ENCODE measurements around the gene ADAMTS12.

The ADAMTS12 gene

DNA sequence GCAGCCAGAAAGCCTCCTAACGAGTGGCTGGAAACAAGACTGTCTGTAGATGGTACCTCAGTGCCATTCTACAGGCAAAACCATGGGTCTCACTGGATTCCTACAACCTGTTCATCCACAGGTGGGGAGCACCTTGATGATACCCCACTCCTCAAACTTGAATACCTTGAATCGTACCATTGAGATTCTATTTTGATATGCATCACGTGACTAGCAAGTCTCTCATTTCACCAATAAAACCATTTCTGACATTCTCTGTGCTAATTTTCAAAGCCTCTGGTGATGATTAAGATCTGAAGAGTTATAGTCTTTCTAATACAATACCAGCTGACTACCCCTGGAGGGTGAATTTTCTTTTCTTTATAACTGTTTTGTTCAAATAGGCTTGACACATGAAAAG lies 188.9 kb downstream of the ADAMTS12 start:
- Histone ChIP-seq H3K4me3 (ENCODE audit: low read length in 2 of 2) (no peak overlapping the region), H3K27ac (replicated peaks; ENCODE audit: low read length) (no peak overlapping the region), H4K91ac (ENCODE audit: low read depth, low read length, poor library complexity) (no peak overlapping the region), H2AFZ (ENCODE audit: low read length) (no peak overlapping the region), H2BK15ac (ENCODE audit: low read length) (no peak overlapping the region), H3K9ac (ENCODE audit: low read depth, low read length, poor library complexity) (no peak overlapping the region), H2AK5ac (ENCODE audit: low read depth, low read length) (no peak overlapping the region), H3K23ac (ENCODE audit: low read depth, low read length, poor library complexity) (no peak overlapping the region), H3K4ac (ENCODE audit: low read length) (no peak overlapping the region), H3K36me3 (replicated peaks in 1 of 2; ENCODE audit: control insufficient read depth in 2 of 2, insufficient read depth in 2 of 2, low read length in 2 of 2) (no peaks in the 10 kb centered on the region), H3K14ac (ENCODE audit: low read length) (no peak overlapping the region), H3K9me3 (replicated peaks in 1 of 2; ENCODE audit: control insufficient read depth in 2 of 2, insufficient read depth in 1 of 2, low read depth in 1 of 2, low read length in 2 of 2) (peaks cover 0 to 2% of the 10 kb centered on the region in 2 donors), H2BK12ac (ENCODE audit: low read length) (no peak overlapping the region), H2BK5ac (ENCODE audit: low read length) (no peak overlapping the region), H4K8ac (ENCODE audit: low read depth, low read length) (no peak overlapping the region), H3K79me1 (ENCODE audit: low read depth, low read length) (no peaks in the 10 kb centered on the region), H3K4me2 (ENCODE audit: insufficient read depth, low read length, poor library complexity, severe bottlenecking) (no peak overlapping the region), H3K27me3 (ENCODE audit: control insufficient read depth in 3 of 3, insufficient read depth in 3 of 3, low read depth in 1 of 3, low read length in 3 of 3) (no peaks in the 10 kb centered on the region), H3K18ac (ENCODE audit: low read length) (no peak overlapping the region), H2BK120ac (ENCODE audit: low read depth, low read length) (no peak overlapping the region), H3K4me1 (ENCODE audit: control insufficient read depth in 2 of 2, insufficient read depth in 1 of 2, low read depth in 1 of 2, low read length in 2 of 2) (peaks cover 0 to under 1% of the 10 kb centered on the region in 2 donors)
- no CpG with 5 or more reads among the region's 3 CpGs for WGBS, 2 donors (ENCODE audit: extremely low coverage in 2 of 2, insufficient read length in 2 of 2, insufficient replicate concordance in 1 of 2)
- DNase-seq (ENCODE audit: low spot score), result no peak

DNA sequence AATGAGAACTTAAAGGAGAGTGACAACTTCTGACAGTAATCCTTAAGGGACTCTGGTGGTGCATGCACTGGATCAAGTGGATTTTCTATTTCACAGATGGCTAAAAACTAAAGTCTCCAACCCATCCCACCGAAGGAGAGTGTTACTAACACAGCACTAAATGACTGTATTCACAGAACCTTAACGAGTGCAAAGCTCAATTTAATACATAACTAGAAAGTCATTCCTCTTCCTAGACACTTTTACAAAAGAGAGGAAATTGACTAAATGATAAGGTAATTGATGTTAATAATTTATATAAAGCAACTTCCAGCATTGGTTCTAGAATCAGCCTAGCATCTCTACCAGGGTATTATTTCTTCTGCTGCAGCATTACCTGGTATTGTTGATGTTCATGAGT lies 189.8 kb downstream of the ADAMTS12 start:
- no peak for DNase-seq (ENCODE audit: low spot score)

DNA sequence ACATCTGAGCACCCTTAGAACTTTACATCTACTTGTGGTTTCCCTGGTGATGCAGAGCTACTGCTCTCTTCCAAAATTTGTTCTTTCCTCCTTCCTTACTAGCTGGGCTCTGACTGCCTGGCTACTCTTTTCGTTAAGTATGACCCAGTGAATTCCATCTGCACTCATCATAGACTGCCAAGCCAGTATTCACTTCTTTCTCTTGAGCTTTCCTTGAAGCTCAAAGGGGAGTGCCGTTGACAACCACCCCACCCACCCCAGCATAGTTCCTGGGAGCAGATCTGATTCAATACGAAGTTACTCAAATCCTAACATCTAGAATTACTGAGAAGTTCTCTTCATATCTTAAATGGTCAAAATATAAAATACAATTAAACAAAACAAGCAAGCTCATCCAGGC lies 190.5 kb downstream of the ADAMTS12 start:
- WGBS, 2 donors (ENCODE audit: extremely low coverage in 2 of 2, insufficient read length in 2 of 2, insufficient replicate concordance in 1 of 2), result no CpG with 5 or more reads among the region's 3 CpGs

More for the DNA sequence above, 189.8 kb downstream of the ADAMTS12 start:
- Histone ChIP-seq H2BK15ac (ENCODE audit: low read length) (no peak overlapping the region), H2AK5ac (ENCODE audit: low read depth, low read length) (no peak overlapping the region), H3K4me1 (ENCODE audit: control insufficient read depth in 2 of 2, insufficient read depth in 1 of 2, low read depth in 1 of 2, low read length in 2 of 2) (peaks cover 0 to 2% of the 10 kb centered on the region in 2 donors), H4K91ac (ENCODE audit: low read depth, low read length, poor library complexity) (no peak overlapping the region), H3K79me1 (ENCODE audit: low read depth, low read length) (no peaks in the 10 kb centered on the region), H3K18ac (ENCODE audit: low read length) (no peak overlapping the region), H3K9me3 (replicated peaks in 1 of 2; ENCODE audit: control insufficient read depth in 2 of 2, insufficient read depth in 1 of 2, low read depth in 1 of 2, low read length in 2 of 2) (peaks cover 0 to 2% of the 10 kb centered on the region in 2 donors), H3K4me2 (ENCODE audit: insufficient read depth, low read length, poor library complexity, severe bottlenecking) (no peak overlapping the region), H4K8ac (ENCODE audit: low read depth, low read length) (no peak overlapping the region), H3K14ac (ENCODE audit: low read length) (no peak overlapping the region), H2BK120ac (ENCODE audit: low read depth, low read length) (no peak overlapping the region), H3K9ac (ENCODE audit: low read depth, low read length, poor library complexity) (no peak overlapping the region), H2AFZ (ENCODE audit: low read length) (no peak overlapping the region), H3K36me3 (replicated peaks in 1 of 2; ENCODE audit: control insufficient read depth in 2 of 2, insufficient read depth in 2 of 2, low read length in 2 of 2) (no peaks in the 10 kb centered on the region), H3K23ac (ENCODE audit: low read depth, low read length, poor library complexity) (no peak overlapping the region), H3K27ac (replicated peaks; ENCODE audit: low read length) (no peak overlapping the region), H2BK5ac (ENCODE audit: low read length) (no peak overlapping the region), H3K4me3 (ENCODE audit: low read length in 2 of 2) (no peak overlapping the region), H3K4ac (ENCODE audit: low read length) (no peak overlapping the region), H3K27me3 (ENCODE audit: control insufficient read depth in 3 of 3, insufficient read depth in 3 of 3, low read depth in 1 of 3, low read length in 3 of 3) (no peaks in the 10 kb centered on the region), H2BK12ac (ENCODE audit: low read length) (no peak overlapping the region)
- no CpG with 5 or more reads among the region's 2 CpGs for WGBS, 2 donors (ENCODE audit: extremely low coverage in 2 of 2, insufficient read length in 2 of 2, insufficient replicate concordance in 1 of 2)

DNA sequence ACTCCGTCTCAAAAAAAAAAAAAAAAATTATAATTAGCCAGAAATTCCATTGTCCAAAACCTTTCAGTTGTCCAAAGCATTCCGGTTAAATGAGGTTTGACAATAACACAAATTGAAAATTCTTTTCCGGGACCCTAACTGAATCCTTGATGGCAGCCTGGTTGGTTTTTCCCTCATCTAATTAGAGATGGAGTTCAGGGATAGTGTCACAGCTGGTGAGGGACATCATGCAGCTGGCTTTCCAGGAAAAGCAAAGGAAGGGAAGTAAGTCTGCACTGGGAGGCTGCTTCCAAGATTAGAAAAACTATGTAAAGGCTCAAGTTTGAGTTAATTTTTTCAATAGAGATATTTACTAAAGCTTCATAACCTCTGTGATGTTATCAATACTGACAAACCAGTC lies 195.4 kb downstream of the ADAMTS12 start:
- Histone ChIP-seq H3K4me1 (ENCODE audit: control insufficient read depth in 2 of 2, insufficient read depth in 1 of 2, low read depth in 1 of 2, low read length in 2 of 2) (peaks cover 0 to 2% of the 10 kb centered on the region in 2 donors), H3K4ac (ENCODE audit: low read length) (no peak overlapping the region), H3K23ac (ENCODE audit: low read depth, low read length, poor library complexity) (no peak overlapping the region), H3K18ac (ENCODE audit: low read length) (no peak overlapping the region), H3K27me3 (ENCODE audit: control insufficient read depth in 3 of 3, insufficient read depth in 3 of 3, low read depth in 1 of 3, low read length in 3 of 3) (no peaks in the 10 kb centered on the region), H3K79me1 (ENCODE audit: low read depth, low read length) (no peaks in the 10 kb centered on the region), H4K91ac (ENCODE audit: low read depth, low read length, poor library complexity) (no peak overlapping the region), H2BK15ac (ENCODE audit: low read length) (no peak overlapping the region), H2BK12ac (ENCODE audit: low read length) (no peak overlapping the region), H3K4me3 (ENCODE audit: low read length in 2 of 2) (no peak overlapping the region), H3K27ac (replicated peaks; ENCODE audit: low read length) (no peak overlapping the region), H3K36me3 (replicated peaks in 1 of 2; ENCODE audit: control insufficient read depth in 2 of 2, insufficient read depth in 2 of 2, low read length in 2 of 2) (no peaks in the 10 kb centered on the region), H2BK120ac (ENCODE audit: low read depth, low read length) (no peak overlapping the region), H2AK5ac (ENCODE audit: low read depth, low read length) (no peak overlapping the region), H3K9ac (ENCODE audit: low read depth, low read length, poor library complexity) (no peak overlapping the region), H3K14ac (ENCODE audit: low read length) (no peak overlapping the region), H3K4me2 (ENCODE audit: insufficient read depth, low read length, poor library complexity, severe bottlenecking) (no peak overlapping the region), H4K8ac (ENCODE audit: low read depth, low read length) (no peak overlapping the region), H2BK5ac (ENCODE audit: low read length) (no peak overlapping the region), H3K9me3 (replicated peaks in 1 of 2; ENCODE audit: control insufficient read depth in 2 of 2, insufficient read depth in 1 of 2, low read depth in 1 of 2, low read length in 2 of 2) (peaks cover 3 to 41% of the 10 kb centered on the region in 2 donors), H2AFZ (ENCODE audit: low read length) (no peak overlapping the region)
- WGBS, 2 donors (ENCODE audit: extremely low coverage in 2 of 2, insufficient read length in 2 of 2, insufficient replicate concordance in 1 of 2), result no CpG with 5 or more reads among the region's 3 CpGs
- no peak for DNase-seq (ENCODE audit: low spot score)

More for the DNA sequence above, 190.5 kb downstream of the ADAMTS12 start:
- peaks cover 0 to 2% of the 10 kb centered on the region in 2 donors for H3K4me1 ChIP-seq (ENCODE audit: control insufficient read depth in 2 of 2, insufficient read depth in 1 of 2, low read depth in 1 of 2, low read length in 2 of 2)
- no peak overlapping the region for H3K27ac ChIP-seq (replicated peaks; ENCODE audit: low read length)
- no peak overlapping the region for H2BK12ac ChIP-seq (ENCODE audit: low read length)
- no peak overlapping the region for H3K14ac ChIP-seq (ENCODE audit: low read length)
- no peak overlapping the region for H2AFZ ChIP-seq (ENCODE audit: low read length)
- H3K9ac ChIP-seq (ENCODE audit: low read depth, low read length, poor library complexity), result no peak overlapping the region
- no peak overlapping the region for H3K4me3 ChIP-seq (ENCODE audit: low read length in 2 of 2)
- H3K4me2 ChIP-seq (ENCODE audit: insufficient read depth, low read length, poor library complexity, severe bottlenecking), result no peak overlapping the region
- DNase-seq (ENCODE audit: low spot score), result no peak
- no peaks in the 10 kb centered on the region for H3K79me1 ChIP-seq (ENCODE audit: low read depth, low read length)
- H4K8ac ChIP-seq (ENCODE audit: low read depth, low read length), result no peak overlapping the region
- H4K91ac ChIP-seq (ENCODE audit: low read depth, low read length, poor library complexity), result no peak overlapping the region
- no peak overlapping the region for H2BK15ac ChIP-seq (ENCODE audit: low read length)
- H2AK5ac ChIP-seq (ENCODE audit: low read depth, low read length), result no peak overlapping the region
- H3K36me3 ChIP-seq (replicated peaks in 1 of 2; ENCODE audit: control insufficient read depth in 2 of 2, insufficient read depth in 2 of 2, low read length in 2 of 2), result no peaks in the 10 kb centered on the region
- no peak overlapping the region for H3K23ac ChIP-seq (ENCODE audit: low read depth, low read length, poor library complexity)
- H3K4ac ChIP-seq (ENCODE audit: low read length), result no peak overlapping the region
- H3K27me3 ChIP-seq (ENCODE audit: control insufficient read depth in 3 of 3, insufficient read depth in 3 of 3, low read depth in 1 of 3, low read length in 3 of 3), result no peaks in the 10 kb centered on the region
- no peak overlapping the region for H2BK5ac ChIP-seq (ENCODE audit: low read length)
- no peak overlapping the region for H2BK120ac ChIP-seq (ENCODE audit: low read depth, low read length)
- H3K18ac ChIP-seq (ENCODE audit: low read length), result no peak overlapping the region
- peaks cover 0 to 2% of the 10 kb centered on the region in 2 donors for H3K9me3 ChIP-seq (replicated peaks in 1 of 2; ENCODE audit: control insufficient read depth in 2 of 2, insufficient read depth in 1 of 2, low read depth in 1 of 2, low read length in 2 of 2)
